ENCODE data around the gene RNF14.
A peak's percentile ranks its signal among the peaks of the same experiment; 100 is the strongest.
"Not testable (repeated sequence)": the region's sequence is repeated elsewhere in the genome, so short reads cannot be mapped to it uniquely, and the experiment has no call there.

The RNF14 gene

GRCh38 chr5:142017832-142018427, 49.0 kb downstream of the RNF14 start:
- DNase-seq, result no peak

GRCh38 chr5:142020122-142020659, 51.3 kb downstream of the RNF14 start:
- DNase-seq, result no peak

- no peak for DNase-seq
Measured at GRCh38 chr5:142023836-142024235, 54.9 kb downstream of the RNF14 start.

GRCh38 chr5:142024771-142025304, 55.9 kb downstream of the RNF14 start:
- DNase-seq, result peak; percentile 83

GRCh38 chr5:142025637-142026036, 56.7 kb downstream of the RNF14 start:
- DNase-seq, result no peak

- no peak for DNase-seq
Measured at GRCh38 chr5:142032150-142032549, 63.2 kb downstream of the RNF14 start.

- no peak for DNase-seq
Measured at GRCh38 chr5:142032747-142033631, 64.1 kb downstream of the RNF14 start.

GRCh38 chr5:142033632-142034567, 65.0 kb downstream of the RNF14 start:
- not testable (repeated sequence) for DNase-seq

GRCh38 chr5:142034994-142035393, 66.1 kb downstream of the RNF14 start:
- DNase-seq, result no peak

- no peak for DNase-seq
Measured at GRCh38 chr5:142036918-142037317, 68.0 kb downstream of the RNF14 start.

- DNase-seq, result not testable (repeated sequence)
Measured at GRCh38 chr5:142037599-142037998, 68.7 kb downstream of the RNF14 start.

GRCh38 chr5:142038735-142039134, 69.8 kb downstream of the RNF14 start:
- no peak for DNase-seq
